Endothelial cell of umbilical vein (primary cell): Measurements from ENCODE around the gene URM1. TPM values are rescaled to one million over a fixed set of nuclear protein-coding genes. Genes with fewer than 3 reads are reported as not detected.

Experiments used
- BruUV-seq: library from RNA; stranded (reverse); fragments of 400-500 nt; replicated peaks from 2 replicates; lab custom pipeline; 2021; lab: Mats Ljungman, UMichigan
- CTCF ChIA-PET: fragments of 300-600, 350-600 bp; sonication (Branson Sonifier 250); formaldehyde crosslinking; loops from one replicate; lab custom pipeline; 2021; ENCODE audit warnings: antibody characterized with exemption, inconsistent platforms; lab: Charles Lee
- POLR2A ChIA-PET: fragments of 300-600, 350-600 bp; sonication (Branson Sonifier 250); formaldehyde crosslinking; loops from one replicate; lab custom pipeline; 2021; ENCODE audit warnings: antibody characterized with exemption, inconsistent platforms; lab: Charles Lee
- DNase-seq: peaks from one replicate; pipeline ENCODE4 v3.0.0-alpha.2; 2011; ENCODE audit warnings: low read depth, low spot score
- FAIRE-seq: peaks from 2 replicates; lab custom pipeline; 2011; peaks lifted over from hg19 to GRCh38; lab: Jason Lieb, UNC
- H2AFZ ChIP-seq: 2 replicates; pipeline ENCODE4 v1.6.0; 2012; ENCODE audit warnings: low read depth, low read length, control low read depth, inconsistent platforms
- H3K27ac ChIP-seq: 2 replicates; pipeline ENCODE4 v1.5.1; 2011; ENCODE audit warnings: low read depth, mild to moderate bottlenecking, control low read depth, low read length, moderate library complexity; ENCODE audit not compliant: insufficient read depth
- H3K27me3 ChIP-seq, 2 experiments: 2 replicates each; pipeline versions ENCODE4 v1.6.0 to v1.6.1; 2011; ENCODE audit warnings: low read length in 2 of 2, mixed read lengths in 1 of 2; ENCODE audit not compliant: control insufficient read depth in 2 of 2, insufficient read depth in 2 of 2
- H3K36me3 ChIP-seq, 2 experiments: 2 replicates in 1 of 2; 3 replicates in 1 of 2; pipeline ENCODE4 v1.5.1; 2011; ENCODE audit warnings: low read length in 2 of 2, mild to moderate bottlenecking in 1 of 2, moderate library complexity in 1 of 2; ENCODE audit not compliant: control insufficient read depth in 2 of 2, insufficient read depth in 2 of 2; ENCODE audit errors: extremely low read depth in 1 of 2
- H3K4me1 ChIP-seq: 3 replicates; pipeline ENCODE4 v1.5.1; 2011; ENCODE audit warnings: mild to moderate bottlenecking, low read length; ENCODE audit not compliant: control insufficient read depth, insufficient read depth; ENCODE audit errors: extremely low read depth
- H3K4me2 ChIP-seq: 2 replicates; pipeline ENCODE4 v1.6.1; 2011; ENCODE audit warnings: low read length, control low read depth, mixed read lengths; ENCODE audit not compliant: insufficient read depth
- H3K4me3 ChIP-seq, 3 experiments: fragments of 200-600 bp in 1 of 3; sonication (generic), shearing (Covaris generic) in 1 of 3; replicated peaks in 1 of 3; 2 replicates each; pipeline ENCODE4 v1.5.1; 2011 to 2016; ENCODE audit warnings: control low read depth in 3 of 3, low read length in 3 of 3, mild to moderate bottlenecking in 2 of 3, inconsistent platforms in 1 of 3, low read depth in 1 of 3, moderate library complexity in 1 of 3; ENCODE audit not compliant: insufficient read depth in 1 of 3
- H3K79me2 ChIP-seq: 2 replicates; pipeline ENCODE4 v1.6.0; 2012; ENCODE audit warnings: low read length, inconsistent platforms; ENCODE audit not compliant: control insufficient read depth, insufficient read depth
- H3K9ac ChIP-seq: replicated peaks from 2 replicates; pipeline ENCODE3; 2011; ENCODE audit warnings: low read length, control low read depth; ENCODE audit not compliant: insufficient read depth; ENCODE audit errors: extremely low read depth
- H3K9me1 ChIP-seq: replicated peaks from 3 replicates; pipeline ENCODE4 v1.6.0; 2011; ENCODE audit warnings: mild to moderate bottlenecking, low read length; ENCODE audit not compliant: control insufficient read depth, insufficient read depth; ENCODE audit errors: extremely low read depth
- H3K9me3 ChIP-seq: replicated peaks from 2 replicates; pipeline ENCODE4 v1.5.1; 2012; ENCODE audit warnings: low read length, inconsistent platforms; ENCODE audit not compliant: control insufficient read depth, insufficient read depth
- H4K20me1 ChIP-seq: replicated peaks from 2 replicates; pipeline ENCODE3; 2011; ENCODE audit warnings: mild to moderate bottlenecking, low read length; ENCODE audit not compliant: control insufficient read depth, insufficient read depth; ENCODE audit errors: extremely low read depth
- EZH2 ChIP-seq: IDR thresholded peaks from 2 replicates; pipeline ENCODE4 v1.6.1; 2012; ENCODE audit warnings: borderline replicate concordance, low read depth, mild to moderate bottlenecking, moderate library complexity, low read length, inconsistent platforms; ENCODE audit not compliant: severe bottlenecking
- FOS ChIP-seq: IDR thresholded peaks from 2 replicates; pipeline ENCODE4 v1.6.1; 2011; ENCODE audit warnings: mild to moderate bottlenecking, low read length, moderate library complexity, borderline replicate concordance; ENCODE audit not compliant: insufficient read depth
- JUN ChIP-seq: IDR thresholded peaks from 2 replicates; pipeline ENCODE4 v1.6.1; 2011; ENCODE audit warnings: borderline replicate concordance, low read depth; ENCODE audit not compliant: insufficient read length, insufficient read depth
- MAX ChIP-seq: IDR thresholded peaks from 2 replicates; pipeline ENCODE4 v1.6.1; 2011; ENCODE audit not compliant: insufficient read depth, insufficient read length
- MYC ChIP-seq: IDR thresholded peaks from one replicate; pipeline ENCODE4 v1.6.1; 2011; ENCODE audit warnings: mild to moderate bottlenecking, low read depth, low read length
- POLR2A ChIP-seq: IDR thresholded peaks from 2 replicates; pipeline ENCODE4 v1.6.1; 2012; ENCODE audit warnings: low read depth, mild to moderate bottlenecking, control low read depth, low read length
- POLR2AphosphoS5 ChIP-seq: IDR thresholded peaks from 2 replicates; pipeline ENCODE4 v1.6.1; 2012; ENCODE audit warnings: low read depth, mild to moderate bottlenecking, control low read depth, low read length, moderate library complexity; ENCODE audit not compliant: insufficient read depth
- dilution Hi-C: fragments of 300-500 bp; cut with MboI; formaldehyde crosslinking; loops from one replicate; pipeline ENCODE4 v1.15.0; 2019; ENCODE audit warnings: low sequenced_read_pairs; ENCODE audit not compliant: extremely low pct_ligation_motif_present
- intact Hi-C: fragments of 100-400 bp; cut with micrococcal nuclease; formaldehyde crosslinking; loops from one replicate; pipeline ENCODE4 v1.10.0; 2022
- polyA plus RNA-seq, 4 experiments: library from polyadenylated mRNA; depleted of rRNA in 3 of 4; stranded (reverse) in 3 of 4; unstranded in 1 of 4; fragments of >200 nt; gene quantifications; 2 replicates each; pipeline versions ENCODE4 v1.2.1 to v1.2.3, GENCODE V29; 2011 to 2012; ENCODE audit warnings: missing spikeins in 1 of 4
- total RNA-seq: library from RNA; stranded (reverse); gene quantifications from 2 replicates; pipeline ENCODE4 v1.2.3, GENCODE V29; 2021
- TF ChIP-seq, protein P1 (sequence below), 2 donors: IDR thresholded peaks; 1 replicate in 1 of 2; 2 replicates in 1 of 2; pipeline ENCODE4 v1.5.1; 2011; ENCODE audit warnings: low read length in 2 of 2, mild to moderate bottlenecking in 2 of 2, moderate library complexity in 2 of 2, control low read depth in 1 of 2, inconsistent platforms in 1 of 2, low read depth in 1 of 2; ENCODE audit not compliant: insufficient read depth in 1 of 2; ENCODE audit errors: extremely low read depth in 1 of 2

The URM1 gene
- total and polyA plus RNA-seq, 2 donors (not counting 3 experiments of a cell fraction or from before 2014, with no cell fraction given) = 86.5 to 100 TPM

- Histone ChIP-seq H3K9me3 (no peaks in the 10 kb centered on the region), H3K4me1 (no peaks in the 10 kb centered on the region), H3K4me3 (no peak overlapping the region), H3K9me1 (no peaks in the 10 kb centered on the region), H2AFZ (no peak overlapping the region), H3K27ac (no peak overlapping the region), H3K9ac (no peak overlapping the region), H3K27me3 (no peaks in the 10 kb centered on the region), H4K20me1 (no peaks in the 10 kb centered on the region), H3K79me2 (no peaks in the 10 kb centered on the region), H3K36me3 (peaks cover 4 to 29% of the 10 kb centered on the region in 2 experiments), H3K4me2 (no peak overlapping the region)
- ChIA-PET CTCF (interaction anchor here (2.7 kb wide), 1 partner anchor 23 kb away, joined by 12 read pairs; no protein-coding TSS in a partner anchor), POLR2A (no interaction called here)
- FAIRE-seq = no peak
- no peak for TF ChIP-seq JUN
- no peak for TF ChIP-seq POLR2A
- TF ChIP-seq MAX = no peak
- TF ChIP-seq, protein P1, sequence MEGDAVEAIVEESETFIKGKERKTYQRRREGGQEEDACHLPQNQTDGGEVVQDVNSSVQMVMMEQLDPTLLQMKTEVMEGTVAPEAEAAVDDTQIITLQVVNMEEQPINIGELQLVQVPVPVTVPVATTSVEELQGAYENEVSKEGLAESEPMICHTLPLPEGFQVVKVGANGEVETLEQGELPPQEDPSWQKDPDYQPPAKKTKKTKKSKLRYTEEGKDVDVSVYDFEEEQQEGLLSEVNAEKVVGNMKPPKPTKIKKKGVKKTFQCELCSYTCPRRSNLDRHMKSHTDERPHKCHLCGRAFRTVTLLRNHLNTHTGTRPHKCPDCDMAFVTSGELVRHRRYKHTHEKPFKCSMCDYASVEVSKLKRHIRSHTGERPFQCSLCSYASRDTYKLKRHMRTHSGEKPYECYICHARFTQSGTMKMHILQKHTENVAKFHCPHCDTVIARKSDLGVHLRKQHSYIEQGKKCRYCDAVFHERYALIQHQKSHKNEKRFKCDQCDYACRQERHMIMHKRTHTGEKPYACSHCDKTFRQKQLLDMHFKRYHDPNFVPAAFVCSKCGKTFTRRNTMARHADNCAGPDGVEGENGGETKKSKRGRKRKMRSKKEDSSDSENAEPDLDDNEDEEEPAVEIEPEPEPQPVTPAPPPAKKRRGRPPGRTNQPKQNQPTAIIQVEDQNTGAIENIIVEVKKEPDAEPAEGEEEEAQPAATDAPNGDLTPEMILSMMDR (IDR thresholded peaks at IDR 0.05; ENCODE audit: extremely low read depth in 1 of 2, insufficient read depth in 1 of 2, low read depth in 1 of 2, low read length in 2 of 2) = no peak
- no peak for TF ChIP-seq EZH2
- no peak for TF ChIP-seq FOS
- TF ChIP-seq POLR2AphosphoS5 = no peak
- no peak for TF ChIP-seq MYC
- DNase-seq = no peak
- intact Hi-C loops = no loop called here
- no TSS peak for BruUV-seq
- dilution Hi-C loops = no loop called here
Measured at GRCh38 chr9:128388150-128388549, 17.0 kb downstream of the URM1 start.
